Motor neuron (in vitro differentiated cells): ENCODE measurements around the gene ANAPC7. TPM values are rescaled to one million over a fixed set of nuclear protein-coding genes. Genes with fewer than 3 reads are reported as not detected.
"Not testable (repeated sequence)": the region's sequence is repeated elsewhere in the genome, so short reads cannot be mapped to it uniquely, and the experiment has no call there.

Source experiments
- ATAC-seq, 8 experiments: fragments of 200-7000 bp; cut with Tn5 transposase; replicated peaks in 6 of 8; 2 replicates each; pipeline ENCODE4 v1.8.0; 2021; ENCODE audit warnings: mild to moderate bottlenecking in 8 of 8, moderate library complexity in 8 of 8
- H3K27ac ChIP-seq, 2 donors: fragments of 250-450 bp; sonication (Bioruptor Pico); 2 replicates each; pipeline ENCODE4 v1.9.0; 2021; ENCODE audit warnings: antibody characterized with exemption in 2 of 2, mild to moderate bottlenecking in 2 of 2, moderate library complexity in 1 of 2
- H3K4me1 ChIP-seq, 2 donors: fragments of 250-450 bp; sonication (Bioruptor Pico); replicated peaks in 1 of 2; 2 replicates each; pipeline ENCODE4 v1.6.1; 2021; ENCODE audit warnings: antibody characterized with exemption in 2 of 2, mild to moderate bottlenecking in 2 of 2, moderate library complexity in 1 of 2
- H3K4me3 ChIP-seq, 5 donors: fragments of 250-450 bp; sonication (Bioruptor Pico); 2 replicates each; pipeline ENCODE4 v1.9.0; 2021; ENCODE audit warnings: antibody characterized with exemption in 5 of 5, mild to moderate bottlenecking in 5 of 5, moderate library complexity in 4 of 5
- WGBS, 10 experiments: fragments of 450-650 bp; shearing (Covaris generic); methylation state at CpG; one replicate each; pipeline ENCODE4 v1.0.0; 2022; 5-methylcytosine and 5-hydroxymethylcytosine counted together
- in situ Hi-C, 9 experiments: fragments of 400-800 bp; cut with MboI; loops; one replicate each; pipeline ENCODE4 v1.15.0; 2021; ENCODE audit warnings: low sequenced_read_pairs in 9 of 9, low pct_unique_long_range_greater_than_20kb in 2 of 9; ENCODE audit not compliant: unreplicated experiment in 9 of 9
- total RNA-seq, 8 experiments: library from RNA; unstranded; fragments of 300-600 nt; gene quantifications; 2 replicates each; pipeline versions ENCODE4 v1.2.3 to v1.2.4, GENCODE V29; 2022

ANAPC7 gene
- total RNA-seq, 8 experiments from 2014 or later = 30.1 to 85.6 (median 39.0) TPM

GRCh38 chr12:110340261-110340660 lies 63.2 kb downstream of the ANAPC7 start:
- H3K4me1 ChIP-seq, in situ Hi-C loops, ATAC-seq, H3K4me3 ChIP-seq, H3K27ac ChIP-seq: not testable (repeated sequence)
- WGBS, 10 experiments = 94 to 100% (median 98%) methylated on average over 1 to 8 of the region's 8 CpGs; no CpG with 5 or more reads in 3 of the 10 experiments

DNA sequence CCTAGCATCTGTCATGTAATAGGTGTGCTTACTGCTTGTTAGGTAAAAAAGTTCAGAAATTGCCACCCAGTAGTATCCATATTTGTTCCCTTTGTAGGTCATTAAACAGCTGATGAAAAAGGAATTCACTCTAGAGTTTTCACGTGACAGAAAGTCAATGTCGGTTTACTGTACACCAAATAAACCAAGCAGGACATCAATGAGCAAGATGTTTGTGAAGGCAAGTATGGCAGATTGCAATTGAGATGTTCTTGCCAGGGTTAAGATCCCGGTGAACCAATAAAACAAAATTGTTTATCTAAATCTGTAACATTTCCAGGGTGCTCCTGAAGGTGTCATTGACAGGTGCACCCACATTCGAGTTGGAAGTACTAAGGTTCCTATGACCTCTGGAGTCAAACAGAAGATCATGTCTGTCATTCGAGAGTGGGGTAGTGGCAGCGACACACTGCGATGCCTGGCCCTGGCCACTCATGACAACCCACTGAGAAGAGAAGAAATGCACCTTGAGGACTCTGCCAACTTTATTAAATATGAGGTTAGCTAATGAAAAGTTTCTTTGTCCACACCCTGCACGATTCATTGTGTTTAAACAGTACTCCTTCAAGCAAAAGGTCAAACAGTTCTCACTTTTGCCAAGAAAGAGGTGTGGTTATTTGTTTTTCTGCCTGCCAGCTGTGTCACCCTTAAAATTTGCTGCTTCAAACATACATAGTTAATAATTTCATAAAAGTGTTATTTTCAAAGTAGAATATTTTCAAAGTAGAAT lies 64.1 kb downstream of the ANAPC7 start:
- no peak overlapping the region for H3K4me3 ChIP-seq
- H3K27ac ChIP-seq = no peak overlapping the region
- WGBS, 10 experiments = 40 to 98% (median 93%) methylated on average over 1 to 8 of the region's 8 CpGs; no CpG with 5 or more reads in 1 of the 10 experiments
- in situ Hi-C loops = no loop called here
- no peaks in the 10 kb centered on the region for H3K4me1 ChIP-seq
- ATAC-seq = peak in 1 of 8 experiments; percentile 45

DNA sequence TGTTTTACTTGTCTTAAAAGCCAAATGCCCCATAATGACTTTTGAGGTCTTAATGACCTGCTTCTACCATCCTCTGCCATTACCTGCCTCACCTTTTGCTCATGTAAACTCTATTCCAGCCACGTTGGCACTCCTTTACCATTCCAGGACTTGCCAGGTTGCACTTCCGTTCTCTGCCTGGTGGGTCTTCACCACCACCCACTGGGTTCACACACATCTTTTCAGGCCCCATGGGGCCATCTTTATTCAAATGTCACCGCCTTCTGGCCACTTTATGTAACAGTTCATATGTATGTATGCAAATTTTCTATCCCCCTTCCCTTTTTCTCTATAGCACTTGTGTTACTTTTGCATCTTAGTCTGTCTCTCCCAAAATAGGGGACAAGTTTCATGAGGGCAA lies 64.8 kb downstream of the ANAPC7 start:
- Histone ChIP-seq H3K4me1 (no peaks in the 10 kb centered on the region), H3K4me3 (no peak overlapping the region), H3K27ac (no peak overlapping the region)
- WGBS, 10 experiments = 67 to 100% (median 86%) methylated on average over 1 to 2 of the region's 3 CpGs; no CpG with 5 or more reads in 4 of the 10 experiments
- in situ Hi-C loops = no loop called here
- ATAC-seq = peak in 1 of 8 experiments; percentile 18

DNA sequence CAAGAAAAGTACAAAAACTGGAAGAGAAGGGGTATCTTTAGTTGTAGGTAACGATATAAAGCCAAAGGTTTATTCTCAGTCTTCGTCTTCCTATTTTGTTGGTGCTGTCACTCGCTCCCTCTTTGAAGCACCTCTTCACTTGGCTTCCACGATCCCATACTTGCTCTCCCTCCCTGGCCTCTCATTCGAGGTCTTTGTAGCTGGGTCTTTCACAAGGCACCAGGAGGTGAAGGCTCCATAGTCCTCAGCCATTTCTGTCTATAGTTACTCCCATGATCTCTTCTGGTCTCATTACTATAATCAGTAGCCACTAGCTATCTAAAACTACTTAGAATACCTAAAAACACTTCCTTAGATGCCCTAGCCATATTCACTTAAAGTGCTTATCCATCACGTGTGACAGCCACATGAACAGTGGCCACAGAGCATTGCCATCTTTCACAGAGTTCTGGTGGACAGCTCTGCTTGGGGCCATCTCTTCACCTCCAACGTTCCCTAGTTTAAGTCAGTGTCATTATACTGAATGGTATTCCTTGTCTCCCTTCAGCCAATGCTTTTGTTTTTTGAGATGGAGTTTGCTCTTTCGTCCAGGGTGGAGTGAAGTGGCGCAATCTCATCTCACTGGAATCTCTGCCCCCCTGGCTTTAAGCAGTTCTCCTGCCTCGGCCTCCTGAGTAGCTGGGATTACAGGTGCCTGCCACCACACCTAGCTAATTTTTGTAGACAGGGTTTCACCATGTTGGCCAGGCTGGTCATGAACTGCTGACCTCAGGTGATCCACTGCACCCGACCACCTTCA lies 65.4 kb downstream of the ANAPC7 start:
- Histone ChIP-seq H3K4me1 (no peaks in the 10 kb centered on the region), H3K4me3 (no peak overlapping the region), H3K27ac (no peak overlapping the region)
- in situ Hi-C loops = no loop called here
- no peak for ATAC-seq
- WGBS, 10 experiments = 67 to 100% (median 95%) methylated on average over 1 to 10 of the region's 11 CpGs

DNA sequence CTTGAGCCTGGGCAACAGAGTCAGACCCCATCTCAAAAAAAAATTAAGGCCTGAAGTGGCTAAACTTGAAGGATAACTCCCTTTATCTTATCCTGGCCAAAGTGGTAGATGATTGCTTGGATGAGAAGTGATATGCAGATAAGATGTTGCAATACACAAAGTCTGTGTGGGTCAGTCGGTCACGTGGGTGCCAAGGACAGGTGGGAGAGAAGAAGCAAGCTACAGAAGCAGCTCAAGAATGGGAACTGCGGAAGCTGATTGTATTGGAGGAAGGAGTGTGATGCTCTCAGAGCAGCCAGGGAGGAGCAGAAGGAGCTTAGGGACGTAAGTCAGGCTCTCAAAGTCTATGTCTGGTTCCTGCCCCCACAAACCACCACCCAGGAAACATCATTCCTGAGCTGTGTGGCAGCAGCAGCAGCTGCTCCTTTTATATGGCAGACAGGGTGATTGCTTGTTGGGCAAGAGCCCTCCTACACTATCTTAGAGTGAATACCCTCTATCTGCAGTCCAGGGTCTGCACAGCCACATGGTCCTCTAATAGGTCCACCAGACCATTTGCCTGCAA lies 67.9 kb downstream of the ANAPC7 start:
- H3K4me3 ChIP-seq = no peak overlapping the region
- no peak overlapping the region for H3K27ac ChIP-seq
- ATAC-seq = no peak
- in situ Hi-C loops = no loop called here
- H3K4me1 ChIP-seq = no peaks in the 10 kb centered on the region
- 100% methylated on average over 1 to 4 of the region's 4 CpGs; no CpG with 5 or more reads in 6 of the 10 experiments for WGBS, 10 experiments

DNA sequence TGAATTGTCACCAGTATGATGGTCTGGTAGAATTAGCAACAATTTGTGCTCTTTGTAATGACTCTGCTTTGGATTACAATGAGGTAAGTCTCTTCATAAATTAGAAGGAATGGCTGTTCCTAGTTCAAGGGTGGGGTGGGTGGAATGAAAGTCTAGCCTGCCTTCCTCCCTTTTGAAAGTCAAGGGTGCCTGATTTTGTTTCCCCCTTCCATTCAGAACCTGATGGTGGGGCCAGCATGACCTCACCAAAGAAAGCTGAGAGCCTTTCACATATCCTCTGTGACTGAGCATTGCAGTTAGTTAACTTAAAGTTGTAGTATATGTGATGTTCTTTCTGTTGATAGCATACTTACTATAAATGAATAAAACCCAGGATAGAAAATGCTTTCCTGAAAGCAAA lies 70.3 kb downstream of the ANAPC7 start:
- H3K4me3 ChIP-seq = no peak overlapping the region
- no peak overlapping the region for H3K27ac ChIP-seq
- ATAC-seq = no peak
- H3K4me1 ChIP-seq = no peaks in the 10 kb centered on the region
- in situ Hi-C loops = no loop called here

- in situ Hi-C loops = no loop called here
- H3K27ac ChIP-seq = no peak overlapping the region
- no peak overlapping the region for H3K4me3 ChIP-seq
- H3K4me1 ChIP-seq = no peaks in the 10 kb centered on the region
- peak in 4 of 8 experiments; percentile 43 to 87 (median 72) for ATAC-seq
Measured at GRCh38 chr12:110330544-110330943, 73.0 kb downstream of the ANAPC7 start.

DNA sequence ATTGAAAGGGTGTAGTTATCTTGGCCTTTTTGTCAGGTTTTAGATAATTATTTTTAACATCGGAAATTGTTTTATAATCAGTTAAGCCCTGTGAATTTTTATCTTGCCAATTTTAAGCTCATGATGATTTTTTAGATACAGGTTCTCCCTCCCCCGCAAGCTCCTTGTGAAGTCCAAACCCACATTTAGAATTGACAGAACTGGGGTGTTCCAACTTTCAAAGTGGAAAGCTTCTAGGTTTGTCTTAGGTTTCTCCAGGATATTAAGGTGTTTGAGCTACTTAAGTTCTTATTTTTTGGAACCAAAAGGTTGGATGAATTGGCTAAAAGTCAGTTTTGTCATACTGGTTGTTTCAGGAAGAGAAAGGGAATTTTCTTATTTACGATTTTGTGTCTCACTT lies 73.4 kb downstream of the ANAPC7 start:
- Histone ChIP-seq H3K27ac (no peak overlapping the region), H3K4me1 (no peaks in the 10 kb centered on the region), H3K4me3 (no peak overlapping the region)
- 64 to 100% (median 92%) methylated on average over 1 to 3 of the region's 3 CpGs; no CpG with 5 or more reads in 1 of the 10 experiments for WGBS, 10 experiments
- no peak for ATAC-seq
- in situ Hi-C loops = no loop called here

- Histone ChIP-seq H3K27ac (no peak overlapping the region), H3K4me3 (no peak overlapping the region), H3K4me1 (no peaks in the 10 kb centered on the region)
- no peak for ATAC-seq
- in situ Hi-C loops = no loop called here
- 0 to 100% (median 65%) methylated on average over 1 to 4 of the region's 4 CpGs; no CpG with 5 or more reads in 2 of the 10 experiments for WGBS, 10 experiments
Measured at GRCh38 chr12:110329710-110330109, 73.8 kb downstream of the ANAPC7 start.

Other genes starting within 250 kb of the ANAPC7 start
- 100 to 1,000 TPM in 5 of 8 experiments, 10 to 100 TPM in 3; 83.0 to 240 (median 119) TPM for gene ATP2A2, start 122.5 kb downstream of the ANAPC7 start, total RNA-seq
- 100 to 1,000 TPM; 196 to 324 (median 263) TPM for gene ARPC3, start 46.6 kb upstream of the ANAPC7 start, total RNA-seq
- gene GPN3, start 64.5 kb upstream of the ANAPC7 start, total RNA-seq = 10 to 100 TPM; 16.6 to 25.1 (median 20.9) TPM
- gene FAM216A, start 65.1 kb upstream of the ANAPC7 start, total RNA-seq = 10 to 100 TPM; 23.0 to 48.7 (median 36.2) TPM
- gene VPS29, start 98.4 kb upstream of the ANAPC7 start, total RNA-seq = 100 to 1,000 TPM in 1 of 8 experiments, 10 to 100 TPM in 7; 54.2 to 110 (median 83.7) TPM
- gene RAD9B, start 98.6 kb upstream of the ANAPC7 start, total RNA-seq = 1 to 10 TPM in 1 of 8 experiments, under 1 TPM in 7; 0.18 to 1.0 (median 0.45) TPM
- 10 to 100 TPM in 3 of 8 experiments, 1 to 10 TPM in 5; 6.0 to 19.4 (median 6.6) TPM for gene PPTC7, start 179.6 kb upstream of the ANAPC7 start, total RNA-seq
- gene TCTN1, start 210.4 kb upstream of the ANAPC7 start, total RNA-seq = 100 to 1,000 TPM in 1 of 8 experiments, 10 to 100 TPM in 7; 37.7 to 116 (median 51.4) TPM